Measurements from ENCODE around the gene MAST4. TPM values are rescaled to one million over a fixed set of nuclear protein-coding genes. Genes with fewer than 3 reads are reported as not detected.

MAST4 gene
- total RNA-seq, 1 donor from 2014 or later, result 52.6 TPM

DNA sequence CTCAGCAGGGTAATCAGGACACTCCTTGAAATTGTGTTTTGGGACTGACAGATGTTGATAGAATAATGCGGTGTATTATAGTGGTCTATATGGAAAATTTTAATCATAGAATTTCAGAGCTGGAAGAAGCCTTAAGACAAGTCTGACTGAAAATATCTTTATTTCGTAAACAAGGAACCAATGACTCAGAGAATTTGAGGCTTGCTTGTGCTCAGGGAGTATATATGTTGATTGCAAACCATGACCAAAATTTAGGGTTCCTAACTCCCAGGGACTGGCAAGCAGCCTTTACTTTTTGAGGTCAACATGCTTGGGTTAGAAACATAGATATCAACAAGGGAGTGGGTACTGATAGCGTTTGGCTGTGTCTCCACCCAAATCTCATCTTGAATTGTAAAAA is 313.2 kb downstream of the MAST4 start:
- Histone ChIP-seq H3K27me3 (no peaks in the 10 kb centered on the region), H3K27ac (no peak overlapping the region), H3K36me3 (no peaks in the 10 kb centered on the region), H3K4me3 (no peak overlapping the region), H3K9me3 (no peaks in the 10 kb centered on the region), H3K4me1 (no peaks in the 10 kb centered on the region)
- TF ChIP-seq, protein P1, sequence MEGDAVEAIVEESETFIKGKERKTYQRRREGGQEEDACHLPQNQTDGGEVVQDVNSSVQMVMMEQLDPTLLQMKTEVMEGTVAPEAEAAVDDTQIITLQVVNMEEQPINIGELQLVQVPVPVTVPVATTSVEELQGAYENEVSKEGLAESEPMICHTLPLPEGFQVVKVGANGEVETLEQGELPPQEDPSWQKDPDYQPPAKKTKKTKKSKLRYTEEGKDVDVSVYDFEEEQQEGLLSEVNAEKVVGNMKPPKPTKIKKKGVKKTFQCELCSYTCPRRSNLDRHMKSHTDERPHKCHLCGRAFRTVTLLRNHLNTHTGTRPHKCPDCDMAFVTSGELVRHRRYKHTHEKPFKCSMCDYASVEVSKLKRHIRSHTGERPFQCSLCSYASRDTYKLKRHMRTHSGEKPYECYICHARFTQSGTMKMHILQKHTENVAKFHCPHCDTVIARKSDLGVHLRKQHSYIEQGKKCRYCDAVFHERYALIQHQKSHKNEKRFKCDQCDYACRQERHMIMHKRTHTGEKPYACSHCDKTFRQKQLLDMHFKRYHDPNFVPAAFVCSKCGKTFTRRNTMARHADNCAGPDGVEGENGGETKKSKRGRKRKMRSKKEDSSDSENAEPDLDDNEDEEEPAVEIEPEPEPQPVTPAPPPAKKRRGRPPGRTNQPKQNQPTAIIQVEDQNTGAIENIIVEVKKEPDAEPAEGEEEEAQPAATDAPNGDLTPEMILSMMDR (IDR thresholded peaks at IDR 0.05), result no peak
- DNase-seq (no peak), ATAC-seq (no peak)
- intact Hi-C loops (cut with DNase I), result no loop called here

DNA sequence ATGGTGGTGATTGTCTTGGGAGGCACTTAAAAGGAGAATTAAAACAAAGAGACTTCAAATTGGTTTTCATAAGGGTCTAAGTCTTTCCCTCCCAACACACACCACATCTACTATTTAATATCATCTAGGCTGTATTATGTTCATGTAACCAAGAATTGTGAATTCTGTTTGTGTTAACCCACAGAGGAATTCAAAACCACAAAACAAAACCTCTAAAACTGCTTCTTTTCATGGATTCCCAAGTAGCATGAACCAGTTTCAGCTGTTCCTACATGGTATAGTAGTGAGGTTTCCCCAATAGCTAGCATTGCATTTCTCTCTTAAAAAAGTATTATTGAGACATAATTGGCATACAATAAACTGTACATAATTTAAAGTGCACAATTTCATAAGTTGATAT is 316.6 kb downstream of the MAST4 start:
- Histone ChIP-seq H3K4me1 (no peaks in the 10 kb centered on the region), H3K9me3 (no peaks in the 10 kb centered on the region), H3K36me3 (no peaks in the 10 kb centered on the region), H3K27me3 (no peaks in the 10 kb centered on the region), H3K27ac (no peak overlapping the region), H3K4me3 (no peak overlapping the region)
- ATAC-seq (no peak), DNase-seq (no peak)
- intact Hi-C loops (cut with DNase I), result no loop called here
- TF ChIP-seq, protein P1 (IDR thresholded peaks at IDR 0.05), result no peak

DNA sequence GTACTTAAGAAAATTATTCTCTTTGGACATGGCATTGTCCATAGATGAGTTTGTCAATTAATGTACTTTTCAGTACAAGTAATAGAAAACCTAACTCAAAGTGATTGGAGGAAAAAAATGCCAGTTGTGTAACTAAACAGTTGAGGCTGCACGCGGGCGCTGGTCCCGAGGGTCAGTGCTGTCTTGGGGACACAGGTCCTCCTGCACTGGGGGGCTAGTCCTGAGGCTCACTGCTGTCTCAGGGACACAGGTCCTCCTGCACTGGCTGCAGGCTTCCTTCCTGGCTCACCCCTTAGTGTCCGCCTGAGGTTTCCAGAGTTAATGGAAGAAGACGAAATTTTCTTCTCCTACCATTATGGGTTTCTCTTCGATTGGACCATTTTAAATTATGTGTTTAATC is 319.3 kb downstream of the MAST4 start:
- no peaks in the 10 kb centered on the region for H3K9me3 ChIP-seq
- no peaks in the 10 kb centered on the region for H3K36me3 ChIP-seq
- H3K27ac ChIP-seq, result no peak overlapping the region
- intact Hi-C loops (cut with DNase I), result no loop called here
- DNase-seq, result no peak
- TF ChIP-seq, protein P1 (IDR thresholded peaks at IDR 0.05), result no peak
- no peak for ATAC-seq
- H3K4me3 ChIP-seq, result no peak overlapping the region
- H3K27me3 ChIP-seq, result no peaks in the 10 kb centered on the region
- H3K4me1 ChIP-seq, result no peaks in the 10 kb centered on the region

DNA sequence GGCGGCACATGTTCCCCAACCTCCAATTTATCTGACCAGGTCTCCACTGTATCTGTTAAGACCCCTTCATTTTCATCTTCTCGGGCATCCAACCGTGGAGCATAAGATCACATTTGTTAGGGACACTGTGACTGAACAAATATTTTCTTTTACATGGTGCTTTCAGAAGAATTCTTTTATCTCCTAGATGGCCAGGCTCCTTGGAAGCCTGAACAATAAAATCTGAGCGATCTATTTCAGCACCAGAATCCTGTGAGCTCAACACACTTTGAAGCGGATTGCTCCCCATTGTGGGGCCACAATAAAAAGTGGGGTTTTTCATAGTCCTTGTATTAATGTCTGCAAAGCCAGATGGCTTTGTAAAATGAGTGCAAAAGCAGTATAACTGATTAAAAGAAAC is 326.7 kb downstream of the MAST4 start:
- ATAC-seq, result no peak
- TF ChIP-seq, protein P1 (IDR thresholded peaks at IDR 0.05), result no peak
- H3K4me1 ChIP-seq, result no peaks in the 10 kb centered on the region
- H3K27me3 ChIP-seq, result no peaks in the 10 kb centered on the region
- DNase-seq, result no peak
- H3K27ac ChIP-seq, result no peak overlapping the region
- H3K4me3 ChIP-seq, result no peak overlapping the region
- no peaks in the 10 kb centered on the region for H3K36me3 ChIP-seq
- no peaks in the 10 kb centered on the region for H3K9me3 ChIP-seq
- intact Hi-C loops (cut with DNase I), result no loop called here

DNA sequence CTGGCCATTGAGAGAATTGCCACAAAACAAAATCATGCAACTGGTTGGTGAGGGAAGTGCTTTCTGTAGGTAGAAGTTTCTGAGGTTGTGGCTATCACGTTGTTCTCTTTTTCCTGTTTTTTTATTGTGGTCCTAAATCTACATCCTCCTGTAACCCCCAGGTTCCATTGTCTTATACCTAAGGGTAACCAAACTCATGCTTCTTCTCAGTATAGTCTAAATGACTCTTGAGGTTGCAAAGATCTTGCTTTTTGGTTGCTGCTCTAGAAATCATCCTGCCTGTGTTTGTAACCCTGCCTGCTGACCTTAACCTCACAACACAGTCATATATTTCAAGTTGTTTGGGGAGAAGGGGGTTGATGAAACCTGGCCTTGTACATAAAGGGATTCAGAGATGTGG is 327.3 kb downstream of the MAST4 start:
- Histone ChIP-seq H3K9me3 (no peaks in the 10 kb centered on the region), H3K4me1 (no peaks in the 10 kb centered on the region), H3K27ac (no peak overlapping the region), H3K4me3 (no peak overlapping the region), H3K27me3 (no peaks in the 10 kb centered on the region), H3K36me3 (no peaks in the 10 kb centered on the region)
- ATAC-seq (no peak), DNase-seq (no peak)
- intact Hi-C loops (cut with DNase I), result no loop called here
- TF ChIP-seq, protein P1 (IDR thresholded peaks at IDR 0.05), result no peak

DNA sequence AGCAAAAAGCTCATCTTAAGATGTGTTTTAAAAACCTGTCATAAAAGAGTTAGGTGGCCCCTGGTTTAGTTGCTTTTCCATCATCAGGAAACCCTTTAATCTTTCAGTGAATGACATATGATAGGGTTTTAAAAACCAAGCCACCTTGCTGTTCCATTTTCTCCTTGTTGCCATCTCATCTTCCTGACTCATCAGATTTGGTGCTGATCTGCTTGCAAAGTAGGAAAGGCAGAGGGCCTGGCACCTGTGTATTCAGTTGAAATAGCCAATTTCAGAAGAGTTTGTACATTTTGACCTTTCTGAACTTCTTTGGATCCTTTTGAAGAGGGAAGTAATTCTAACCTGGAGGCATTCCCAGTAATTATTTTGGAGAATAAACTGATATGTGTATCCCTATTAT is 327.7 kb downstream of the MAST4 start:
- H3K36me3 ChIP-seq, result no peaks in the 10 kb centered on the region
- no peak overlapping the region for H3K4me3 ChIP-seq
- TF ChIP-seq, protein P1 (IDR thresholded peaks at IDR 0.05), result no peak
- intact Hi-C loops (cut with DNase I), result no loop called here
- DNase-seq (no peak), ATAC-seq (no peak)
- no peaks in the 10 kb centered on the region for H3K27me3 ChIP-seq
- H3K4me1 ChIP-seq, result no peaks in the 10 kb centered on the region
- H3K9me3 ChIP-seq, result no peaks in the 10 kb centered on the region
- no peak overlapping the region for H3K27ac ChIP-seq
